HFF-Myc (cell line): ENCODE data around the gene DNAJC30.

Experiments used
- DNase-seq: peaks from one replicate; pipeline ENCODE4 v3.0.0-alpha.2; 2011; ENCODE audit warnings: low read depth; ENCODE audit errors: extremely low read depth
- H3K4me3 ChIP-seq: replicated peaks from 2 replicates; pipeline ENCODE4 v1.5.1; 2011; ENCODE audit warnings: low read depth, mild to moderate bottlenecking, control low read depth, low read length
- CTCF ChIP-seq: IDR thresholded peaks from 2 replicates; pipeline ENCODE4 v1.5.1; 2012; ENCODE audit warnings: mild to moderate bottlenecking, low read depth, low read length, control low read depth; ENCODE audit errors: missing control alignments

DNAJC30 gene

GRCh38 chr7:73674468-73675124 lies 8.7 kb downstream of the DNAJC30 start:
- TF ChIP-seq CTCF = no peak
- no peak overlapping the region for H3K4me3 ChIP-seq
- no peak for DNase-seq

GRCh38 chr7:73671857-73672445 lies 11.3 kb downstream of the DNAJC30 start:
- DNase-seq = no peak
- H3K4me3 ChIP-seq = no peak overlapping the region
- TF ChIP-seq CTCF = no peak

GRCh38 chr7:73671322-73671661 lies 12.0 kb downstream of the DNAJC30 start:
- TF ChIP-seq CTCF = no peak
- no peak overlapping the region for H3K4me3 ChIP-seq
- DNase-seq = no peak

- DNase-seq = no peak
- H3K4me3 ChIP-seq = no peak overlapping the region
- no peak for TF ChIP-seq CTCF
Measured at GRCh38 chr7:73669858-73670385, 13.3 kb downstream of the DNAJC30 start.

- no peak for TF ChIP-seq CTCF
- H3K4me3 ChIP-seq = no peak overlapping the region
- no peak for DNase-seq
Measured at GRCh38 chr7:73669288-73669701, 14.0 kb downstream of the DNAJC30 start.

- peak overlapping the region; percentile 50 for H3K4me3 ChIP-seq
- no peak for TF ChIP-seq CTCF
- DNase-seq = no peak
Measured at GRCh38 chr7:73668886-73669230, 14.4 kb downstream of the DNAJC30 start.
